Activated T-cell treated with anti-CD3 and anti-CD28 coated beads for 1 hour (primary cell): ENCODE measurements around the gene ACSF3.
A peak's percentile ranks its signal among the peaks of the same experiment; 100 is the strongest.

ENCODE experiments used
- DNase-seq: peaks from one replicate; pipeline ENCODE4 v3.0.0-alpha.2; 2020; ENCODE audit warnings: low read depth

The ACSF3 gene

DNA sequence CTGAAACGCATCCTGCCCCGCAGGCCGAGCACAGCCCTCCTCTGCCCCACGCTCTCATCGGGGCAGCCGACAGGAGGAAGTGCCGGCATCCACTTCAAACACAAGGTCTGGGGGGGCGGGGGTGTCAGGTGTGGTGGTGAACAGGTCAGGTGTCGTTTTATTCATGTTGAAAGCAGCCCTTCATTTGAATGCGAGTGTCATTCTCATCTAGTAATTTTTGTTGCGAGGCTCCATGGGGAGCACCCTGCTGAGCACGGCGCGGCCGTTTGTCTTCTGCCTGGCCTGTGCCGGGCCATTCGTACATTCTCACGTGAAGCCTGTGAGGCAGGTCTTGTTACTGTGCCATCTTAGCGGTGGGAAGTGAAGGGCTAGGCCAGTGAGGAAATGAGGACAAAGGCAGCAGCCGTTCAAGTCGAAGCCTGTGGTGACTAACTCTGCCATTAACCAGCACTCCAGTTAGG is 1.9 kb downstream of the ACSF3 start:
- DNase-seq: no peak

- no peak for DNase-seq
Measured at GRCh38 chr16:89096042-89096717, 2.5 kb downstream of the ACSF3 start.

GRCh38 chr16:89096768-89097391 is 3.2 kb downstream of the ACSF3 start:
- peak; percentile 21 for DNase-seq

DNA sequence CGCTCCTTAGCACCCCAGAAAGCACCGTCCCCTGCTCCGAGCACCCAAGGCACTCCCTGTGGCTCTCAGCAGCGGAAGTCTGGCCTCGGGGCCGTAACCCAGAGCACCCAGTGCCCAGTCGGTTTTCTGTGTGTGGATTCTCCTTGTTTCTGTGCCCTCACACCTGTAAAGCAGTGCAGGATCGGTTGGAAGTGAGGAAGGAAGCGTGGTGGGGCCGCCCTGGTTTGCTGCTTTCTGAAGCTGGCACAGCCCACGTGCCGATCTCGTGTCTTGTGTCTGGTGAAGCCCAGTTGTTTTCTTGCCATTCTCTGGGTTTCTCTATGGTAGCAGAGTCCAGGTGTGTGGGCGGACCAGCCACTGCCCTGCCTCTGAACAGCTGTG is 3.7 kb downstream of the ACSF3 start:
- DNase-seq: no peak

DNA sequence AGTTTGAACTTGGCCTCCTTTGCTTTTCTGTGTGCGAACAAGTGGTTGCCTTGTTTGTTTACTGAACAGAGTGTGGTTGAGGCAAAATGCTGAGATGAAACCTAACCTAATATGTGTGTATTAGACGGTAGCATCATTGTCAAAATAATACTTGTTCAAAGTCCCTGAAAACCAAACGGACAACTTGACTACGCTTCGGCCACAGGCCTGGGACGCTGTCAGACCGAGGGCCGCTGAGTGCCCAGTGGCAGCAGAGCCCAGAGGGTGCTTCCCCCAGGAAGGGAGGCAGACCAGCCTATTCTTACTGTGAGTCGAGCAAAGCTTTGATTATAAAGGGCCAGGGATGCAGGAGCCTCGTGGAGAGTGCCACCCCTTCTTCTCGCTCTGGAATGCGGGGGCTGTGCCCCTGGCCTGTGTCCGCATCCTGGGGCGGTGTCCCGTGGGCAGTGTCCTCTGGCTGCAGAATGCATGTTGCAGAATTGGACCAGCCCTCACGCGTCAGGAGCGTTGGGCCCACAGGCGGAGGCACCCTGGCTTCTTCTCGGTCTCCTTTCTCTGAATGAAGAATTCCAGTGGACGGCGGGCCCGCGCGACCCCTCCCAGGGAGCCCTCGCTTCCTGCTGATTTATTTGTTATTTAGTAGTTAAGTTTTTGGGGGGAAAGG is 5.2 kb downstream of the ACSF3 start:
- DNase-seq: no peak

- no peak for DNase-seq
Measured at GRCh38 chr16:89099905-89100304, 6.3 kb downstream of the ACSF3 start.

GRCh38 chr16:89100601-89101302 is 7.1 kb downstream of the ACSF3 start:
- no peak for DNase-seq

GRCh38 chr16:89101303-89102040 is 7.8 kb downstream of the ACSF3 start:
- DNase-seq: no peak

DNA sequence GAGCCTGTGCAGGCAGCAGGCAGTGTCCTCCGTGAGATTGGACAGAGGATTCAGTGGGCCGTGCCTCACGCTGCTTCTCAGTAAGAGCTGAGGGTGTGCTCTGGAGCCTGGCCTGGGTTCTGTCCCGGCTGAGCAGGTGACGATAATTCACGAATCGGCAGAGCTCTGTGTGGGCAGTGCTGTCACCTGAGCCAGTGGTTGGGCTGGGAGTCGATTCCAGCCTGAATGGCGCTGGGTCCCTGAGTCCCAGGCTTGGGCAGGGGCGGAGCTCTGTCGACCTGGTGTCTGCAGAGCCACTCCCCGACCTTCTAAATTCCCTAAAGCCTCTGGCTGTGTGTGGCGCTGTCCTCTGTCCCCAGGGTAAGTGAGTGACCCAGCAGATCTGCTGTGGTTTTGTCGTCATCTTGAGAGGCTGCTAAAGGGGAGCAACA is 8.4 kb downstream of the ACSF3 start:
- DNase-seq: no peak

DNA sequence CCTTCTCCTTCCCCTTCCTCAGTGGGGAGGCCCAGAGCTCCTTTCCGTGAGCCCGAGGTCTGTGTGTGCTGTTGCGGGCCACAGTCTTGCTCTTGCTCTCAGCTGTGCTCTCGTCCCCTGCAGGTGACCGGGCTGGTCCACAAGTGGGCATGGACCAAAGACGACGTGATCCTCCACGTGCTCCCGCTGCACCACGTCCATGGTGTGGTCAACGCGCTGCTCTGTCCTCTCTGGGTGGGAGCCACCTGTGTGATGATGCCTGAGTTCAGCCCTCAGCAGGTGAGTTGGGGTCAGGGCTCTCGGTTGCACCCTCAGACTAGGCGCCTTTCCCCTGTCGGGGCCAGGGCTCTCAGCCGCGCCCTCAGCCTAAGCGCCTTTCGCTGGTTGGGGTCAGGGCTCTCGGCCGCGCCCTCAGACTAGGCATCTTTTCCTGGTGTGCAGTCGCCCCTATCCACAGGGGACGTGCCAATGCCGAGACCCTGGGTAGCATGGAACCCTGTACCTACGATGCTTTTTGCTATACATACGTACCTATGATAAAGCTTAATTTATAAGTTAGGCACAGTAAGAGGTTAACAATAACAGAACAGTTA is 8.9 kb downstream of the ACSF3 start:
- no peak for DNase-seq

- no peak for DNase-seq
Measured at GRCh38 chr16:89103156-89103555, 9.5 kb downstream of the ACSF3 start.

DNA sequence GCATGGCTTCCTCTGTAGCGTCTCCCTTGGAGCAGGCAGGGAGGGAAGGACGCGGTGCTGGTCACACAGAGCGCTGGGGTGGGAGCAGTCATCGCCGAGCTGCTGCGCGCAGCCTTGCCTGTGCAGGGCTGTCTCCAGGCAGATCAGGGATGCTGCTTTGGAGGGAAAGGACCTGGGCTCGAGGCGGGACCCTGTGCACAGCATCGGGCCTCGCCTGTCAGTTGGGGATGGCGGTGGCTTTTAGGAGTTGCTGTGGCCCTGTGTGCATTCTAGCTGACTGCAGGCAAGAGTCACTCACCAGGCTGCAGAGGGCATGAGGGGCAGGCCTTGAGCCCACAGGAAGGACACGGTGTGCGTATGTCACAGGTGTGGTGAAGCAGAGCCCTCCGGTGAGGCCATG is 10.1 kb downstream of the ACSF3 start:
- DNase-seq: no peak

DNA sequence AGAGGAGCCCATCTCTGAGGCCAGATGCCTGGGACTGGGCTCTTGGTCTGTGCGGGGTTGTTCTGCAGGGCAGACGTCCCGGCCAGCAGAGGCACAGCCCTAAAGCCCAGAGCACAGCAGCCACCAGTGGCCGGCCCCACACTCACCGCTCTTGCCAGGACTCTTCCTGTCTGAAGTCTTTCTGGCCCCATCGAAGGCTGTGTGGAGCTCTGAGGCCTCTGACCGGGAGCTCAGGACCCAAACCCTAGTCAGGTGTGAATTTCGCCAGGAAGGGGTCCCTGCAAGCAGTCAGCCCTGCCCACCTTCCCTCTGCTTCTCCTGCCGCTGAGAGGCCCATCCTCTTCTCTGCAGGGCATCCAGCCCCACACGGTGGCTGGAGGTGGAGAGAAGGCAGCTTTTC is 10.7 kb downstream of the ACSF3 start:
- no peak for DNase-seq

DNA sequence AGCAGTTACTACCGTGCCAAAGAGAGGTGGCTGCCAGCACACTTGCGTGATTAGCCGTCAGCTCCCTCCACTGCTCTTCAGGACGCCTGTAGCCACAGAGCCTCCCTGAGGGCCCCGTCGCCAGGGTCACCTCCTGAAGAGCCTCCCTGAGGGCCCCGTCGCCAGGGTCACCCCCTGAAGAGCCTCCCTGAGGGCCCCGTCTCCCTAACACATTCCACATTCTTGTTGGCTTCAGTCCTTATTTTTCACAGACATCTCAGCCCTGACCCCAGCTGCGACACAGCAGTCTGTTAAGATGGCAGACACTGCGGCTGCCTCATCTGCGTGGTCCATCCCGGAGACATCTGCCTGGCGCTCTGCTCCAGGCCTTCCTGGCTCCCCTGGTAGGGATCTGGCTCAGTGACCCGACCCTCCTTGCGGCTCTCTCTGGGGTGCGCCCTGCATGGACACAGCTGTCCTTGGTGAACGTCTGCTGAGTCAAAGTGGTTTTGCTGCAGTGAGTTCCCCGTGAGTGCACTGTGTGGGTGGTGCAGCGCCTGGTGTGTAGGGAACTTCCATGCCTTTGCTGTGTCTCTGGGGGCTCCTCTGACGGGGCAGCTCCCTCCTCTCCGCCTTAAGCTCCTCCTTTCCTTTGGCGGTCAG is 11.4 kb downstream of the ACSF3 start:
- DNase-seq: no peak

GRCh38 chr16:89105599-89106151 is 12.0 kb downstream of the ACSF3 start:
- no peak for DNase-seq

DNA sequence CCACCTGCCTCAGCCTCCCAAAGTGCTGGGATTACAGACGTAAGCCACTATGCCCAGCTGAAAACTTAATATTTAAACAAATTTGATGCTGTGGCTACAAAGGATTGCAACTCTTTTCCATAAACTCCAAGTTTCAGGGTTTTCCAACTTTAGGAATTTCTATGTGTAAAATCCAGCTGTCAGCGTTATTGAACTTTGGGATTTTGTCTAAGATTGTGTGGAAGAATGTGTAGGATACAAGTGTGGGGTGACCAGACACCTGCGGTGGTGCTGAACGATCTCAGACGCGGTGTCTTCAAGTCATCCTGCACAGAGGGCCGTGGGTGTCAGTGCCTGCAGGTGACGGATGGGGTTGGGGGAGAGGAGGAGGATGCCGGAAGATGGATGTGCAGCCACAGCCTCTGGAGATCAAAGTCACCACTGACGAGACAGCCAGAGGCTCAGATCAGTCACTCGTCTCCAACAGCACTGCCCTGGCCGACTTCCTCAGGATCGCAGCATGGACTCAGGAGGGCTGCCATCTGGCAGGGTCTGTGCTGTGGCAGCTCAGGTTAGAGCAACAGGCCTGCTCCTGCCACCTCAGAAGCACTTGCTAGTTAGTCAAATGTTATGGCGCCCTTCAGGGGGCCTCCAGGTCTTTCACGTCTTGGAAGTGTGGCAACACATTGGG is 13.0 kb downstream of the ACSF3 start:
- no peak for DNase-seq

- DNase-seq: no peak
Measured at GRCh38 chr16:89107203-89107582, 13.5 kb downstream of the ACSF3 start.

DNA sequence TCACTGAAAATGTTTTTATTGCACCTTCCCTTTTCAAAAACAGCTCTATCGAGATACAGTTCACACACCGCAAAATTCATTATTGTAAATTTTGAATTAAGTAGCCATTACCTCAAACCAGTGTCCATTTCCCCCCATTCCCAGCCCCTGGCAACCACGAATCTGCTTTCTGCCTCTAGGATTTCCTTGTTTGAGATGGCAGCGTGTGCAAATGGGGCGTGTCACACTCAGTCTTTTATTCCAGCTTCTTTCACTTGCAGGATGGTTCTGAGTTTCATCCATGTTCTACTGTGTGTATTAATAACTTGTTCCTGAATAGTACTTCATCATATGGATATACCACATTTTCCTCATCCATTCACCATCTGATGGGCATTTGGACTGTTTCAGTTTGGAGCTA is 14.8 kb downstream of the ACSF3 start:
- DNase-seq: no peak

GRCh38 chr16:89110641-89111040 is 17.0 kb downstream of the ACSF3 start:
- no peak for DNase-seq

- no peak for DNase-seq
Measured at GRCh38 chr16:89111263-89111662, 17.6 kb downstream of the ACSF3 start.
